Activated CD4-positive, alpha-beta memory T cell treated with anti-CD3 and anti-CD28 coated beads for 36 hours (primary cell): ENCODE results near the gene PGM2L1. TPM values are rescaled to one million over a fixed set of nuclear protein-coding genes. Genes with fewer than 3 reads are reported as not detected.
A peak's percentile ranks its signal among the peaks of the same experiment; 100 is the strongest.

Experiments
- CTCF ChIA-PET: fragments of 350-600 bp; sonication (Branson Sonifier 250); formaldehyde crosslinking; loops from one replicate; lab custom pipeline; 2021; ENCODE audit warnings: antibody characterized with exemption, inconsistent platforms; lab: Charles Lee
- POLR2A ChIA-PET: fragments of 350-600 bp; sonication (Branson Sonifier 250); formaldehyde crosslinking; loops from one replicate; lab custom pipeline; 2021; ENCODE audit warnings: antibody characterized with exemption; lab: Charles Lee
- DNase-seq: peaks from one replicate; pipeline ENCODE4 v3.0.0-alpha.2; 2020
- H3K27ac Mint-ChIP-seq: one replicate; pipeline ENCODE4 v1.8.0; 2021; ENCODE audit warnings: mixed read lengths
- H3K27me3 Mint-ChIP-seq: one replicate; pipeline ENCODE4 v1.8.0; 2021; ENCODE audit warnings: mixed read lengths
- H3K36me3 Mint-ChIP-seq: one replicate; pipeline ENCODE4 v1.8.0; 2021; ENCODE audit warnings: mixed read lengths
- H3K4me1 Mint-ChIP-seq: one replicate; pipeline ENCODE4 v1.8.0; 2021; ENCODE audit warnings: low read depth, mixed read lengths
- H3K4me3 Mint-ChIP-seq: one replicate; pipeline ENCODE4 v1.8.0; 2021; ENCODE audit warnings: mild to moderate bottlenecking, mixed read lengths
- H3K9me3 Mint-ChIP-seq: one replicate; pipeline ENCODE4 v1.8.0; 2021; ENCODE audit warnings: mixed read lengths
- intact Hi-C: fragments of 100-400 bp; cut with micrococcal nuclease; formaldehyde crosslinking; loops from one replicate; pipeline ENCODE4 v1.15.1; 2023
- total RNA-seq, 2 experiments: library from RNA; stranded (reverse); gene quantifications; one replicate each; pipeline ENCODE4 v1.2.3, GENCODE V29; 2021

Gene PGM2L1
- total RNA-seq, 2 experiments from 2014 or later: 7.0 to 7.2 TPM

DNA sequence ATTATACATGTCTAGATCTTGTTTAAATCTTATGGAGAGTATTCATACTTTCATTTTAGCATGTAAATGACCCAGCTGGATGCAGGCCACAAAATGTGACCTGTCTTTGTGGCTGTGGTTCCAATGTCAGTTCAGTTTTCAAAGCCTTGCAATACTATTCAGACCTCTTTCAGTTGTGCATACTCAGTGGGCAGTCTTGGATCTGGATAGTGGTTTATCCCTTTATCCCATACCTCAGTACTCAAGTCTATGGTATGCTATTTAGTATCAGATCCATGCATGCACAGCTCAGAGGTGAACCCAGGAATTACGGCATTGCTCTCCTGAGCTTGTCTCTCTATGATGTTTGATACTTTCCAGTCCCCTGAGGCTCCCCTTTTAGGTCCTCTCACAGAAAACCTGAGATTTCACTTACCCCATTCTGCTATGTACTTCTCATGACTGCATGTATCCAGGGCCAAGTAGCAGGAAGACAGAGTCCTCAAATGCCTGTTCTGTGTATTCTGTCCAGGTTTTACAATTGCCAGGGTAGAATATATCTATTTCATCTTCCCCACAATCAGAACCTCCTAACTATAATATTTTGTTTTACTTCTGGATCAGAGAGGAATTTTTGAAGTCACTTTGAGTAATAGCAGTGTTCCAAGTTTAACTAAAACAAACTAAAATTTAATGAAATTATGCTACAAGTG is 79.8 kb downstream of the PGM2L1 start:
- Mint-ChIP-seq H3K4me1 (peaks cover 2% of the 10 kb centered on the region), H3K4me3 (no peak overlapping the region), H3K36me3 (peaks cover 7% of the 10 kb centered on the region), H3K27ac (no peak overlapping the region), H3K27me3 (peaks cover 17% of the 10 kb centered on the region), H3K9me3 (peaks cover 22% of the 10 kb centered on the region)
- ChIA-PET CTCF (interaction anchor here (1.7 to 6.2 kb wide), 2 partner anchors 10 to 64 kb away, joined by 3 to 95 read pairs; no protein-coding TSS in a partner anchor), POLR2A (interaction anchor here (0.5 kb wide), 1 partner anchor 334 kb away, joined by 4 read pairs; no protein-coding TSS in a partner anchor)
- intact Hi-C loops: no loop called here
- DNase-seq: no peak

DNA sequence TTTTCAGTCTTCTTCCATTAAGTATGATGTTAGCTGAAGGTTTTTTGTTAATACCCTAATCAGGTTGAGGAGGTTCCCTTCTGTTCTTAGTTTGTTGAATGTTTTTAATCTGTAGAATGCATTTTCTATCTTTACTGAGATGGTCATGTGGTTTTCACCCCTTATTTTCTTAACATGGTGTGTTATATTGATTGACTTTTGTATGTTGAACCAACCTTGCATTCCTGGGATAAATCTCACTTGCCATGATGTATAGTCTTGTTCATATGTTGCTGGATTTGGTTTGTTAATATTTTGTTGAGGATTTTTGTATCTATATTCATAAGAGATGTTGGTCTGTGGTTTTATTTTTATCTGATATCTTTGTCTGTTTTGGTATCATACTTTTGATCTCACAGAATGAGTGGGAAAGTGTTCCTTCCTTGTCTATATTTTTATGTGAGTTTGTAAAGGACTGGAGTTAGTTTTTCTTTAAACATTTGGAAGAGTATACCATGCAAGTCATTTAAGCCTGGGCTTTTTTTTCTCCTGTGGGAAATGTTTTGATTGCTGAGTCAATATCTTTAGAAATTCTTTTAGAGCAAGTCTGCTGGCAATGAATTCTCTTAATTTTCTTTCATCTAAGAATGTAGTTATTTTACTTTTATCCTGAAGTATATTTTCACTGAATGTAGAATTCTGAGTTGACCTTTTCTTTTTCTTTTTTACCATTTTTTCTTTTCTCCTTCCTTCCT is 81.3 kb downstream of the PGM2L1 start:
- ChIA-PET POLR2A (no interaction called here), CTCF (interaction anchor here (6.2 kb wide), 1 partner anchor 63 kb away, joined by 95 read pairs; no protein-coding TSS in a partner anchor)
- Mint-ChIP-seq H3K9me3 (peaks cover 22% of the 10 kb centered on the region), H3K36me3 (peaks cover 7% of the 10 kb centered on the region), H3K27ac (no peak overlapping the region), H3K4me1 (peaks cover 2% of the 10 kb centered on the region), H3K27me3 (peaks cover 23% of the 10 kb centered on the region), H3K4me3 (no peak overlapping the region)
- intact Hi-C loops: no loop called here
- DNase-seq: no peak

DNA sequence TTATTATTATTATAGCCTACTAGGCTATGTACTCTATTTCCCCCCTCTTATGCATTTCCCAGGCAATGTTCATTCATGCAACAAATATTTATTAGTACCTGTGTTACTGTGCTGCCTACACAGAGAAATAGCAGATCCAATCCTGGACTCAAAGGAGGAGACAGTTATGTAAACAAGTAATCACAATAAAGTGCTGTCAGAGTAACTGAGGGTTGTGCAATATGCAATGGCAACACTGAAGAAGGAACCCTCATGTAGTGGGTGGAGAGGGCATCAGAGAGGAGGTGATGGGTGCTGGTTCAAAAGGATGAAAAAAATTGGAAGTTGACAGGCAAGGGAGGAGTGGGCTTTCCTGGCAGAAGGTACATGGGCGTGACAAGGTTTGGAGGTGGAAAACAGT is 85.9 kb downstream of the PGM2L1 start:
- peaks cover 13% of the 10 kb centered on the region for H3K9me3 Mint-ChIP-seq
- no peak overlapping the region for H3K4me3 Mint-ChIP-seq
- DNase-seq: no peak
- ChIA-PET CTCF (interaction anchor here (0.7 kb wide), 1 partner anchor 9 kb away, joined by 4 read pairs; no protein-coding TSS in a partner anchor), POLR2A (no interaction called here)
- H3K27me3 Mint-ChIP-seq: peaks cover 29% of the 10 kb centered on the region
- peaks cover 3% of the 10 kb centered on the region for H3K36me3 Mint-ChIP-seq
- intact Hi-C loops: no loop called here
- peaks cover 6% of the 10 kb centered on the region for H3K4me1 Mint-ChIP-seq
- H3K27ac Mint-ChIP-seq: no peak overlapping the region

DNA sequence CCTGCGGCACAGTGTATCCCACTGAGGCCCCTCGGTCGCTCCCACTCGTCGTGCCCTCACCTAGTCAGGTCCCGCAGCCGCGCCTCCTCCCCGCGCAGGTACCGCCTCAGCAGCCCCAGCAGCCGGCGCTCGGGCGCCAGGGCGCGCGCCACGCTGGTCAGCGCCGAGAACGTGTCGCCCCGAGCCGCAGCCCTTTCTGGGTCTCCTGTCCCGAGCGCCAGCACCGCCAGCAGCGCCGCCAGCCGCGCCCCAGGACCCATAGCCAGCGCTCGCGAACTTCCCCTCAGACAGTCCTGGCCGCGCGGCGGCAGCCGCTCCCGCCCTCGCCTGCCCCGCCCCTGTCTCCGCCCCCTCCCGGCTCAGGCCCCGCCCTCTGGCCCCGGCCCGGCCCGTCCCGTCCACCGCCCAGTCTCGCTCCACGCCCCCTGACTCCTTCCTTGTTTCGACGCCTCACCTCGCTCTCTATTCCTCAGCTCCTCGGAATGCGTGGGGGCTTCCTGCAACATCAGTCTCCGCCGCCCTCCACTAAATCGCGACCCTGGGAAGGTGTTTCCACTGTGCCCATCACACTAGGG is 86.8 kb downstream of the PGM2L1 start, which contains the start of gene P4HA3:
P4HA3 (minus strand) TSS at position 289 of the 575 bp plus-strand sequence; CDS start at position 260, 29 bp downstream.
- Mint-ChIP-seq H3K9me3 (peaks cover 4% of the 10 kb centered on the region), H3K27me3 (peaks cover 30% of the 10 kb centered on the region), H3K36me3 (no peaks in the 10 kb centered on the region), H3K27ac (no peak within 1 kb of the TSS), H3K4me1 (peaks cover 6% of the 10 kb centered on the region), H3K4me3 (peak within 1 kb of the TSS; percentile 61)
- ChIA-PET POLR2A (no interaction called here), CTCF (interaction anchor here (1.1 kb wide), 1 partner anchor 10 kb away, joined by 6 read pairs; no protein-coding TSS in a partner anchor)
- DNase-seq: peak; percentile 66
- intact Hi-C loops: no loop called here

DNA sequence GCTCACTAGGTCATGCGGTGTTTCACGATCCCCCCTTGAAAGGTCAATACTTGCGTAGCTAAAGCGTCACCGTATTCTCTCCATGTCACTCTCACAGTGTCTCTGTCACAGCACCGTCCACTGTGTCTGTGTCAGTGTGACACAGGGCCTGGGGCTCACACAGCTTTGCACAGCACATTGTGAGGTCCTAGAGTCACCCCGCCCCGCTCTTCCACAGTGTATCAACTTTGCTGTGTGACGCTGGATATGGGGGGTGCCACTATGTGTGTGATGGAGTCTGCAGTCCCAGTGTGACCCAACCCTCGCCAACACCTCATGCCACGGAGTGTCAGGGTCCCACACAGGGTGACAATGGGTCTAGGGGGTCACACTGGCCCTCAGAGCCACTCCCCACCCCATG is 87.4 kb downstream of the PGM2L1 start:
- CTCF ChIA-PET: interaction anchor here (1.1 to 1.3 kb wide), 2 partner anchors 11 to 55 kb away, joined by 5 to 6 read pairs; no protein-coding TSS in a partner anchor

DNA sequence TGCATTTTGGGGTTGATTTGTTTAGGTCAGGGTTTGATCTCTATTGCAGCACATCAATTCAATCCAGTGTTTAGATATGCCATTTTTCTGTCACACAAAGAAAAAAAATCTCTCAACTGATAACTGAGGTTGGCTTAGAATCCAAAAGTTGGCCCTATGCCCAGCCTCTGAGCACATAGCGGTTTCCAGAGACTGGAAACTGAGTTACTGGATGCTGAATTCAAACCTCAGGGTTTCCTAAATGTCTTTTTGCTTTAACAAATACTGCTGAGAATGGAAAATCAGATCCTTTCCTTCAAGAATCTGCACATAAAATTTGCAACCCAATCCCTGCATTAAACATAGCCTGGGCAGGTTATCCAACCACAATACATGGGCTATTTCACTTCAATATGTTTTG is 90.8 kb downstream of the PGM2L1 start:
- Mint-ChIP-seq H3K36me3 (no peaks in the 10 kb centered on the region), H3K9me3 (no peaks in the 10 kb centered on the region), H3K27me3 (peaks cover 31% of the 10 kb centered on the region), H3K27ac (no peak overlapping the region), H3K4me3 (no peak overlapping the region), H3K4me1 (peaks cover 6% of the 10 kb centered on the region)
- intact Hi-C loops: no loop called here
- ChIA-PET POLR2A (no interaction called here), CTCF (interaction anchor here (1.2 to 1.3 kb wide), 2 partner anchors 11 to 13 kb away, joined by 3 to 5 read pairs; no protein-coding TSS in a partner anchor)
- DNase-seq: no peak

More for the DNA sequence above, 87.4 kb downstream of the PGM2L1 start:
- H3K4me3 Mint-ChIP-seq: peak overlapping the region; percentile 36
- intact Hi-C loops: no loop called here
- H3K27me3 Mint-ChIP-seq: peaks cover 33% of the 10 kb centered on the region
- peaks cover 6% of the 10 kb centered on the region for H3K4me1 Mint-ChIP-seq
- no peak for DNase-seq
- no peak overlapping the region for H3K27ac Mint-ChIP-seq
- H3K9me3 Mint-ChIP-seq: peaks cover 4% of the 10 kb centered on the region
- H3K36me3 Mint-ChIP-seq: no peaks in the 10 kb centered on the region
- POLR2A ChIA-PET: no interaction called here

DNA sequence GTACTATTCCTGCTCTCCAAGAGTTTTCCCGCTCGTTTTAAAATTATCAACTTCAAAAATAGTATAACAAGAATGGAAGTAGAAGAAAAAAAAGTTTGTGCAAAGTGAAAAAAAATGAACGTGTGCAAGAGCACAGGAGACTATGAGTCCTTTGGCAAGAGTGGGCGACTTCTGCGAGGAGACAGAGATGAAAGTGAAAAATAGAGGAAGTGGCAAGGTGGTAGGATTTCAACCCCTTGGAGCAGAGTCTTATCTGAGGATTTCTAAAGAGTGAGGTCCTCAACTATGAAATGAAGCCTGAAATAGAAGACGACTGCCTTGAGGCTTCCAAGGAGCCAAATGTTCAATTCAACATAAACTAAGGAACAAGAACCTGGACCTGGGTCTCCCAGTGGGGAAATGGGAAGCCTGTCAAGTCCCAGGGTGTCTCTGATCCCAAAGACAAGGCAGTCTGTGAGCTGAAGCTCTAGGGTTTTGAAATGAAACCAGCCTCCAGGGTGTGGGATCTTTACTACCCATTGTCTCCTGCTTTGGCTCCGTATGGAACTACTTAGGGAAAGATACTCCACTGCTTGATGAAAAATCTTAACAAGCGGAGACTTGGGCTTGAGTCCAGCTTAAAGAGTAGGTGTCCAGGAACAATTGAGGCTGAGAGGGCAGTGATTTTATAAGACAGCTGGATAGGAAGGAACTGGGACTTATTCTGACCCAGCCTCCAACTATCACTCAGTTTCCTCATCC is 91.6 kb downstream of the PGM2L1 start:
- ChIA-PET POLR2A (no interaction called here), CTCF (no interaction called here)
- intact Hi-C loops: no loop called here
- Mint-ChIP-seq H3K36me3 (no peaks in the 10 kb centered on the region), H3K27me3 (peaks cover 25% of the 10 kb centered on the region), H3K4me1 (peaks cover 4% of the 10 kb centered on the region), H3K27ac (no peak overlapping the region), H3K4me3 (no peak overlapping the region), H3K9me3 (no peaks in the 10 kb centered on the region)
- no peak for DNase-seq

DNA sequence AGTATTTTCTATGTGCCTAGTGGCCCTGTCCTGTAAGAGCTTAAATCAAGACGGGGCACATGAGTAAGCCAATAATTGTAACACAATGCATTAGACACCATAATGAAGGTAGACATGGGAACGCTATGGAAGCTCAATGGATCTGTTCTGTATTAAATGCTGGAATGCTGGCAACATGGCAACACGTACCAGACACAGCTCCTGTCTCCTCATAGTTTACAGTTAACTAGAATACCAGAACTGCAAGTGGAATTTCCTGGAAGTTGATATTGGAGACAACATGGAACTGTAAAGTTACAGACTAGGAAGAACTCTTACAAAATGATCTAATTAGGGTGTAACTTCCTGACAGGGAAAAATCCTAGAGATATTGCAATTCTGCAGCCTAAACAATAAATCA is 99.2 kb downstream of the PGM2L1 start:
- Mint-ChIP-seq H3K4me1 (peaks cover 5% of the 10 kb centered on the region), H3K4me3 (no peak overlapping the region), H3K27me3 (peaks cover 7% of the 10 kb centered on the region), H3K27ac (no peak overlapping the region), H3K36me3 (no peaks in the 10 kb centered on the region), H3K9me3 (no peaks in the 10 kb centered on the region)
- no peak for DNase-seq
- intact Hi-C loops: no loop called here
- POLR2A ChIA-PET: no interaction called here
- CTCF ChIA-PET: interaction anchor here (4.2 kb wide), 1 partner anchor 23 kb away, joined by 14 read pairs; no protein-coding TSS in a partner anchor

DNA sequence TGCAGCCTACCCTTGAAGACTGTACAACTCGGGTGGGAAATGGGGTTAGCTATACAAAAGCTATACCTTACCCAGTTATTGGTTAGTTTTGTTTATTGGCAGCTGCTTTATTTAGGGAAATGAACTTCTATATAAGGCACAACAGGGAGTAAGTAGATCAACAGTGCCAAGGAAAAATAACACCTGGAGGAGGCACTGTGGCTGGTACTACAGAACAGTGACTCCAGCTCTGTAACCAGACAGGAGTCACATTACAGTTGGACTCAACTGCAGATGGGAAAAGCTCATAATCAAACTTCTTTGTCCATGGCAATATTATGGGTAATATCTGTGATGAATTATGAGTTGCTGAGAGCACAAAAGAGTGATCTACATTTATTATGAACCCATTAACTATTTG is 100.7 kb downstream of the PGM2L1 start:
- Mint-ChIP-seq H3K27ac (no peak overlapping the region), H3K9me3 (no peaks in the 10 kb centered on the region), H3K4me3 (no peak overlapping the region), H3K27me3 (peaks cover 9% of the 10 kb centered on the region), H3K4me1 (peaks cover 5% of the 10 kb centered on the region), H3K36me3 (no peaks in the 10 kb centered on the region)
- ChIA-PET CTCF (interaction anchor here (1.8 to 2.8 kb wide), 2 partner anchors 24 to 42 kb away, joined by 5 to 13 read pairs; no protein-coding TSS in a partner anchor), POLR2A (no interaction called here)
- DNase-seq: no peak
- intact Hi-C loops: no loop called here

DNA sequence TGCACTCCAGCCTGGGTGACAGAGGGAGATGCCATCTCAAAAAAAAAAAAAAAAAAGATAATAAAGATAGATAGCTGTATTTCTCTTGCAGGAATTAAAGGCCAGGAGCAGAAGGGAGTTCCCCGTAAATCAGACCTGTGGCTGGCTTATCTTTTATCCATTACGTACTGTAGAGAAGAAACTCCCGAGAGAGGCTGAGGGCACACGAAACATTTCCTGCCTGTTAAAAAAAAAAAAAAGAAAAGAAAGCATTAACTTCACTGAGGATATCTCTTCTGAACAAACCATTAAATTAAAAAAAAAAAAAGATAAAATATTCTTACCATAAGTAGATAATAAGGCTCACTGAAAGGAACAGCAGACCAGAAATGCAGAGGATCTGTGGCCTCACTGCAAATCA is 109.3 kb downstream of the PGM2L1 start:
- H3K36me3 Mint-ChIP-seq: no peaks in the 10 kb centered on the region
- no peak for DNase-seq
- H3K27ac Mint-ChIP-seq: no peak overlapping the region
- ChIA-PET CTCF (no interaction called here), POLR2A (no interaction called here)
- peaks cover 8% of the 10 kb centered on the region for H3K4me1 Mint-ChIP-seq
- no peak overlapping the region for H3K4me3 Mint-ChIP-seq
- H3K9me3 Mint-ChIP-seq: no peaks in the 10 kb centered on the region
- intact Hi-C loops: no loop called here
- H3K27me3 Mint-ChIP-seq: peaks cover 2% of the 10 kb centered on the region

DNA sequence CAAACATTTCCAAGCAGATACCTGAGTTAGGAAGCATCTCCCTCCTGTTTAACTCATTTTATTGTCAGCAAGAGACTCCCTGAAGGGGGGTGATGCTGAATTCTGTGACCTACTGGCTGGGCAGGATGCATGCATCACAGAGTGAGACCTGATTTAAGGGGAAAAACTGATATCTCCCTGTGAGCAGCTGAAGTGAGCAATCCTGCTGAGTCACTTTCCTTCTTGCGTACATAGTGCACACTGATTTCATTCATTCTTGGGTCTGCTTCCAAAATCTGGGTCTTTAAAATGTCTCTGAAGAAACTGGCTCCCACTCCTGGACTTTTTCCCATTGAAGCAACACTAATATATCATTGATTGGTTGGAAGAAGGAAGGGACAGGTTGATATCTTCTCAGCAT is 110.1 kb downstream of the PGM2L1 start:
- H3K36me3 Mint-ChIP-seq: no peaks in the 10 kb centered on the region
- H3K27ac Mint-ChIP-seq: no peak overlapping the region
- H3K9me3 Mint-ChIP-seq: no peaks in the 10 kb centered on the region
- CTCF ChIA-PET: interaction anchor here (1.3 kb wide), 1 partner anchor 33 kb away, joined by 3 read pairs; no protein-coding TSS in a partner anchor
- peak; percentile 32 for DNase-seq
- peaks cover 2% of the 10 kb centered on the region for H3K27me3 Mint-ChIP-seq
- POLR2A ChIA-PET: no interaction called here
- H3K4me3 Mint-ChIP-seq: no peak overlapping the region
- intact Hi-C loops: no loop called here
- peaks cover 8% of the 10 kb centered on the region for H3K4me1 Mint-ChIP-seq
